Activated T-helper 1 cell treated with anti-CD3 and anti-CD28 coated beads, Interleukin-12 subunit alpha, Interleukin-12 subunit beta, Interleukin-2, Interleukin-4 antibody, amounts not matched to agents 30 ng/mL and 10 ng/mL and 1 ng/mL, durations not matched to agents 14 hours and 24 hours and 36 hours (primary cell): Measurements from ENCODE around the gene KIF2A. TPM values are rescaled to one million over a fixed set of nuclear protein-coding genes. Genes with fewer than 3 reads are reported as not detected.

ENCODE experiments used
- DNase-seq: peaks from one replicate; pipeline ENCODE4 v3.0.0; 2021; ENCODE audit warnings: low spot score
- H3K27ac Mint-ChIP-seq: one replicate; pipeline ENCODE4 v1.8.0; 2021; ENCODE audit warnings: mild to moderate bottlenecking, mixed read lengths
- H3K27me3 Mint-ChIP-seq: one replicate; pipeline ENCODE4 v1.8.0; 2022; ENCODE audit warnings: mild to moderate bottlenecking, moderate library complexity, mixed read lengths; ENCODE audit not compliant: insufficient read depth
- H3K36me3 Mint-ChIP-seq: one replicate; pipeline ENCODE4 v1.8.0; 2021; ENCODE audit warnings: low read depth, mixed read lengths
- H3K4me1 Mint-ChIP-seq: one replicate; pipeline ENCODE4 v1.8.0; 2021; ENCODE audit warnings: low read depth, mixed read lengths
- H3K4me3 Mint-ChIP-seq: one replicate; pipeline ENCODE4 v1.8.0; 2021; ENCODE audit warnings: mild to moderate bottlenecking, moderate library complexity, mixed read lengths
- H3K9me3 Mint-ChIP-seq: one replicate; pipeline ENCODE4 v1.8.0; 2021; ENCODE audit warnings: mixed read lengths
- intact Hi-C: fragments of 100-400 bp; cut with micrococcal nuclease; formaldehyde crosslinking; loops from one replicate; pipeline ENCODE4 v1.15.1; 2024
- total RNA-seq: library from RNA; stranded (reverse); gene quantifications from 2 replicates; pipeline ENCODE4 v1.2.3, GENCODE V29; 2022

The KIF2A gene
- total RNA-seq, 1 donor from 2014 or later: 235 TPM

DNA sequence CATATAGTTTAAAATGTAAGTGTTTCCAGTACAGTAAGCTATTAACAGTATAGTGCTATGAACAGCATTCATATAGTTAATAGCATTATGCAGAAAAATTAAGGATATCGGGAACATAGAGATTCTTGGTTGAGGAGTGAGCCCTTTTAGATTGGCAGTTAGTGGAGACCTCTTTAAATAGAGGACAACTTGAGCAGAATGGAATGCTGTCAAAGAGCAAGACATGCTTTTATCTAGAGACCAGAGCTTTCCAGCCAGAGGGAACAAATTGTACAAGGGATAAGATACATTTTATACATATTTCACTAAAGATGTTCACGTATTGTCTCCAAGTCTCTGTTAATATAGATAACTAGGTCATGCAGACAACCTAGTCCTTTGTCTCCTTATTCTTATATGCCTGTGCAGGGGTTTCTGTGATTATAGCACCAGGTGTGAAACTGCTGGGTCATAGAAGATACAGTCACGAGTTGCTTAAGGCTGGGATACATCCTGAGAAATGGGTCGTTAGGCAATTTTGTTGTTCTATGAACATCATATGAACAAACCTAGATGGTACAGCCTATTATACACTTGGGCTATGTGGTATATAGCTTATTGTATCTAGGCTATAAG lies 112.6 kb downstream of the KIF2A start:
- Mint-ChIP-seq H3K4me3 (no peak overlapping the region), H3K9me3 (no peaks in the 10 kb centered on the region), H3K4me1 (peaks cover 11% of the 10 kb centered on the region), H3K27ac (no peak overlapping the region), H3K27me3 (no peaks in the 10 kb centered on the region), H3K36me3 (peaks cover 5% of the 10 kb centered on the region)
- DNase-seq: no peak
- intact Hi-C loops: no loop called here

- no peak overlapping the region for H3K27ac Mint-ChIP-seq
- H3K27me3 Mint-ChIP-seq: no peaks in the 10 kb centered on the region
- DNase-seq: no peak
- no peak overlapping the region for H3K4me3 Mint-ChIP-seq
- peaks cover 7% of the 10 kb centered on the region for H3K36me3 Mint-ChIP-seq
- H3K9me3 Mint-ChIP-seq: no peaks in the 10 kb centered on the region
- peaks cover under 1% of the 10 kb centered on the region for H3K4me1 Mint-ChIP-seq
- intact Hi-C loops: no loop called here
Measured at GRCh38 chr5:62419609-62420008, 113.6 kb downstream of the KIF2A start.

- Mint-ChIP-seq H3K27ac (no peak overlapping the region), H3K4me1 (peaks cover 7% of the 10 kb centered on the region), H3K27me3 (no peaks in the 10 kb centered on the region), H3K36me3 (peaks cover 5% of the 10 kb centered on the region), H3K9me3 (no peaks in the 10 kb centered on the region), H3K4me3 (no peak overlapping the region)
- intact Hi-C loops: no loop called here
- DNase-seq: no peak
Measured at GRCh38 chr5:62421414-62421813, 115.4 kb downstream of the KIF2A start.

- no peak for DNase-seq
- Mint-ChIP-seq H3K36me3 (peaks cover 4% of the 10 kb centered on the region), H3K4me3 (no peak overlapping the region), H3K9me3 (no peaks in the 10 kb centered on the region), H3K27me3 (no peaks in the 10 kb centered on the region), H3K27ac (no peak overlapping the region), H3K4me1 (peaks cover 7% of the 10 kb centered on the region)
- intact Hi-C loops: no loop called here
Measured at GRCh38 chr5:62424763-62425162, 118.8 kb downstream of the KIF2A start.

GRCh38 chr5:62431735-62432620 lies 126.0 kb downstream of the KIF2A start:
- Mint-ChIP-seq H3K9me3 (no peaks in the 10 kb centered on the region), H3K27me3 (no peaks in the 10 kb centered on the region), H3K27ac (no peak overlapping the region), H3K36me3 (no peaks in the 10 kb centered on the region), H3K4me3 (no peak overlapping the region), H3K4me1 (no peaks in the 10 kb centered on the region)
- DNase-seq: no peak
- intact Hi-C loops: no loop called here

GRCh38 chr5:62432621-62433064 lies 126.6 kb downstream of the KIF2A start:
- intact Hi-C loops: no loop called here
- no peak for DNase-seq
- H3K27me3 Mint-ChIP-seq: no peaks in the 10 kb centered on the region
- no peaks in the 10 kb centered on the region for H3K36me3 Mint-ChIP-seq
- no peaks in the 10 kb centered on the region for H3K4me1 Mint-ChIP-seq
- no peaks in the 10 kb centered on the region for H3K9me3 Mint-ChIP-seq
- H3K27ac Mint-ChIP-seq: no peak overlapping the region
- H3K4me3 Mint-ChIP-seq: no peak overlapping the region

Other genes with a start within 250 kb of the KIF2A start
- gene DIMT1, start 97.7 kb downstream of the KIF2A start, total RNA-seq: 42.4 and 45.0 TPM in 2 replicates
- gene IPO11, start 106.6 kb downstream of the KIF2A start, total RNA-seq: 52.5 and 54.2 TPM in 2 replicates